HepG2 (cell line): ENCODE measurements around the gene CTAGE9. TPM values are rescaled to one million over a fixed set of nuclear protein-coding genes. Genes with fewer than 3 reads are reported as not detected.

ENCODE experiments used
- BRD4 ChIP-seq: sonication (generic); formaldehyde crosslinking; IDR thresholded peaks from 2 replicates; pipeline ENCODE4 v1.4.0; 2020; ENCODE audit warnings: missing genetic modification reagents
- CBFB ChIP-seq: sonication (generic); formaldehyde crosslinking; IDR thresholded peaks from 2 replicates; pipeline ENCODE4 v1.4.0; 2020; ENCODE audit warnings: missing genetic modification reagents
- CHD4 ChIP-seq: fragments of 200-600 bp; sonication (generic); IDR thresholded peaks from 2 replicates; pipeline ENCODE4 v1.7.0; 2017; ENCODE audit warnings: mild to moderate bottlenecking, low read length, borderline replicate concordance
- CREB1 ChIP-seq, 2 experiments: fragments of 450-650 bp in 1 of 2; IDR thresholded peaks; 2 replicates each; pipeline ENCODE4 v1.6.1; 2016 to 2017; ENCODE audit warnings: control low read depth in 1 of 2, mild to moderate bottlenecking in 1 of 2, missing compliant biosample characterization in 1 of 2, missing genetic modification characterization in 1 of 2
- HMGXB4 ChIP-seq, 2 experiments: sonication (generic) in 1 of 2; formaldehyde crosslinking in 1 of 2; IDR thresholded peaks; 2 replicates each; pipeline versions ENCODE4 v1.4.0 to v1.6.1; 2018 to 2020; ENCODE audit warnings: missing genetic modification reagents in 2 of 2, borderline replicate concordance in 1 of 2, low read depth in 1 of 2, mild to moderate bottlenecking in 1 of 2, missing biosample characterization in 1 of 2
- IRF9 ChIP-seq: sonication (generic); formaldehyde crosslinking; IDR thresholded peaks from 2 replicates; pipeline ENCODE4 v1.8.0; 2022; ENCODE audit warnings: missing genetic modification reagents, mild to moderate bottlenecking, borderline replicate concordance
- MED8 ChIP-seq: sonication (generic); formaldehyde crosslinking; IDR thresholded peaks from 2 replicates; pipeline ENCODE4 v1.8.1; 2023; ENCODE audit warnings: mild to moderate bottlenecking, missing genetic modification reagents; ENCODE audit not compliant: insufficient replicate concordance
- PPARG ChIP-seq: conservative IDR thresholded peaks from 2 replicates; pipeline ENCODE4 v1.6.1; 2016; ENCODE audit warnings: missing biosample characterization, missing genetic modification reagents
- RARG ChIP-seq: sonication (generic); formaldehyde crosslinking; IDR thresholded peaks from 2 replicates; pipeline ENCODE4 v1.4.0; 2020; ENCODE audit warnings: low read depth, mild to moderate bottlenecking, missing genetic modification reagents
- RCOR2 ChIP-seq: IDR thresholded peaks from 2 replicates; pipeline ENCODE4 v1.6.1; 2016; ENCODE audit warnings: missing biosample characterization, missing genetic modification reagents
- TCF12 ChIP-seq, 2 experiments: fragments of 450-650 bp in 1 of 2; sonication (generic) in 1 of 2; formaldehyde crosslinking in 1 of 2; IDR thresholded peaks; 2 replicates each; pipeline versions ENCODE4 v1.6.1 to v1.8.0; 2017 to 2022; ENCODE audit warnings: antibody characterized with exemption in 1 of 2, mild to moderate bottlenecking in 1 of 2, missing genetic modification reagents in 1 of 2, moderate library complexity in 1 of 2
- TEAD3 ChIP-seq: optimal IDR thresholded peaks from 2 replicates; pipeline ENCODE3; 2016; ENCODE audit warnings: borderline replicate concordance
- XRCC5 ChIP-seq: fragments of 200-400 bp; formaldehyde crosslinking; optimal IDR thresholded peaks from 2 replicates; pipeline ENCODE3; 2017; ENCODE audit warnings: mild to moderate bottlenecking, low read length
- ZNF292 ChIP-seq: sonication (generic); formaldehyde crosslinking; IDR thresholded peaks from 2 replicates; pipeline ENCODE4 v1.8.1; 2022; ENCODE audit warnings: mild to moderate bottlenecking, low read depth, missing genetic modification reagents, borderline replicate concordance
- ZNF510 ChIP-seq: sonication (generic); formaldehyde crosslinking; IDR thresholded peaks from 2 replicates; pipeline ENCODE4 v1.4.0; 2020; ENCODE audit warnings: low read depth, mild to moderate bottlenecking, missing genetic modification reagents
- ZNF569 ChIP-seq: sonication (generic); formaldehyde crosslinking; IDR thresholded peaks from 2 replicates; pipeline ENCODE4 v1.5.0; 2020; ENCODE audit warnings: mild to moderate bottlenecking, missing genetic modification reagents, moderate library complexity, borderline replicate concordance
- ZSCAN25 ChIP-seq: sonication (generic); formaldehyde crosslinking; IDR thresholded peaks from 2 replicates; pipeline ENCODE4 v1.8.0; 2022; ENCODE audit warnings: mild to moderate bottlenecking, missing genetic modification reagents
- ZSCAN31 ChIP-seq: sonication (generic); formaldehyde crosslinking; IDR thresholded peaks from 2 replicates; pipeline ENCODE4 v1.5.0; 2020; ENCODE audit warnings: low read depth, mild to moderate bottlenecking, missing genetic modification reagents
- polyA plus RNA-seq, 8 experiments: library from polyadenylated mRNA; depleted of rRNA in 3 of 8; stranded (reverse) in 7 of 8; unstranded in 1 of 8; fragments of >200 nt; fragmentation: Illumina TruSeq in 4 of 8; extraction: Trizol in 4 of 8; gene quantifications; 2 replicates each; pipeline versions ENCODE4 v1.2.1 to v1.2.3, GENCODE V29; 2011 to 2016; ENCODE audit warnings: low read depth in 4 of 8, missing spikeins in 1 of 8, mixed read lengths in 1 of 8; ENCODE audit not compliant: insufficient read depth in 1 of 8
- total RNA-seq, 5 experiments: library from RNA; depleted of rRNA; stranded (reverse); fragments of >200 nt; fragmentation: Illumina TruSeq; extraction: Trizol; gene quantifications; 2 replicates each; pipeline ENCODE4 v1.2.3, GENCODE V29; 2016; ENCODE audit warnings: low read depth in 1 of 5
- TF ChIP-seq, protein P1 (sequence below): sonication (generic); formaldehyde crosslinking; IDR thresholded peaks from 2 replicates; pipeline ENCODE4 v1.4.0; 2020; ENCODE audit warnings: missing genetic modification reagents; ENCODE audit errors: not compliant biosample characterization
- TF ChIP-seq, protein P2 (sequence below): sonication (generic); formaldehyde crosslinking; IDR thresholded peaks from 2 replicates; pipeline ENCODE4 v1.4.0; 2020; ENCODE audit warnings: missing genetic modification reagents
- TF ChIP-seq, protein P3 (sequence below): sonication (generic); formaldehyde crosslinking; IDR thresholded peaks from 2 replicates; pipeline ENCODE4 v1.5.1; 2020; ENCODE audit warnings: missing genetic modification reagents, mild to moderate bottlenecking, borderline replicate concordance

The CTAGE9 gene
- total and polyA plus RNA-seq, 2 of the 13 experiments (the other 11 are each of a cell fraction or from before 2014, with no cell fraction given), result not detected

GRCh38 chr6:131754715-131755567 is 44.1 kb upstream of the CTAGE9 start (continued):
- peak; percentile 74 for TF ChIP-seq ZSCAN25 (CRISPR knock-in tag)
- TF ChIP-seq HMGXB4 (CRISPR knock-in tag; IDR thresholded peaks at IDR 0.05; ENCODE audit: borderline replicate concordance in 1 of 2, low read depth in 1 of 2), result peak in 1 of 2 experiments; percentile 41; a peak in 2 of 4 replicates
- no peak for TF ChIP-seq RARG
- peak; percentile 91 for TF ChIP-seq PPARG (CRISPR knock-in tag)
- TF ChIP-seq CREB1 (IDR thresholded peaks at IDR 0.05), result no peak
- peak; percentile 79 for TF ChIP-seq CREB1 (CRISPR knock-in tag; IDR thresholded peaks at IDR 0.05)
- peak; percentile 98 for TF ChIP-seq RCOR2
- peak; percentile 72 for TF ChIP-seq TEAD3
- peak; percentile 74; the same call in 1 of the 2 replicates for TF ChIP-seq ZSCAN31 (CRISPR knock-in tag)
- TF ChIP-seq MED8 (CRISPR knock-in tag), result peak; percentile 97
- TF ChIP-seq, protein P1, sequence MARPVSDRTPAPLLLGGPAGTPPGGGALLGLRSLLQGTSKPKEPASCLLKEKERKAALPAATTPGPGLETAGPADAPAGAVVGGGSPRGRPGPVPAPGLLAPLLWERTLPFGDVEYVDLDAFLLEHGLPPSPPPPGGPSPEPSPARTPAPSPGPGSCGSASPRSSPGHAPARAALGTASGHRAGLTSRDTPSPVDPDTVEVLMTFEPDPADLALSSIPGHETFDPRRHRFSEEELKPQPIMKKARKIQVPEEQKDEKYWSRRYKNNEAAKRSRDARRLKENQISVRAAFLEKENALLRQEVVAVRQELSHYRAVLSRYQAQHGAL (CRISPR knock-in tag), result no peak
- TF ChIP-seq ZNF510 (CRISPR knock-in tag), result peak; percentile 63; the same call in 1 of the 2 replicates
- peak; percentile 62; the same call in 1 of the 2 replicates for TF ChIP-seq ZNF569
- peak; percentile 31; the same call in 1 of the 2 replicates for TF ChIP-seq CHD4
- peak; percentile 80; the same call in 1 of the 2 replicates for TF ChIP-seq CBFB (CRISPR knock-in tag)
- no peak for TF ChIP-seq BRD4 (CRISPR knock-in tag)
- TF ChIP-seq ZNF292 (CRISPR knock-in tag), result peak; percentile 67; the same call in 1 of the 2 replicates
- TF ChIP-seq TCF12 (IDR thresholded peaks at IDR 0.05), result no peak
- peak; percentile 86; the same call in 1 of the 2 replicates for TF ChIP-seq TCF12 (CRISPR knock-in tag; IDR thresholded peaks at IDR 0.05)
- TF ChIP-seq, protein P2, sequence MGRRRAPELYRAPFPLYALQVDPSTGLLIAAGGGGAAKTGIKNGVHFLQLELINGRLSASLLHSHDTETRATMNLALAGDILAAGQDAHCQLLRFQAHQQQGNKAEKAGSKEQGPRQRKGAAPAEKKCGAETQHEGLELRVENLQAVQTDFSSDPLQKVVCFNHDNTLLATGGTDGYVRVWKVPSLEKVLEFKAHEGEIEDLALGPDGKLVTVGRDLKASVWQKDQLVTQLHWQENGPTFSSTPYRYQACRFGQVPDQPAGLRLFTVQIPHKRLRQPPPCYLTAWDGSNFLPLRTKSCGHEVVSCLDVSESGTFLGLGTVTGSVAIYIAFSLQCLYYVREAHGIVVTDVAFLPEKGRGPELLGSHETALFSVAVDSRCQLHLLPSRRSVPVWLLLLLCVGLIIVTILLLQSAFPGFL (CRISPR knock-in tag), result no peak
- no peak; the same call in 1 of the 2 replicates for TF ChIP-seq IRF9 (CRISPR knock-in tag)
- peak; percentile 59 for TF ChIP-seq XRCC5
- TF ChIP-seq, protein P3, sequence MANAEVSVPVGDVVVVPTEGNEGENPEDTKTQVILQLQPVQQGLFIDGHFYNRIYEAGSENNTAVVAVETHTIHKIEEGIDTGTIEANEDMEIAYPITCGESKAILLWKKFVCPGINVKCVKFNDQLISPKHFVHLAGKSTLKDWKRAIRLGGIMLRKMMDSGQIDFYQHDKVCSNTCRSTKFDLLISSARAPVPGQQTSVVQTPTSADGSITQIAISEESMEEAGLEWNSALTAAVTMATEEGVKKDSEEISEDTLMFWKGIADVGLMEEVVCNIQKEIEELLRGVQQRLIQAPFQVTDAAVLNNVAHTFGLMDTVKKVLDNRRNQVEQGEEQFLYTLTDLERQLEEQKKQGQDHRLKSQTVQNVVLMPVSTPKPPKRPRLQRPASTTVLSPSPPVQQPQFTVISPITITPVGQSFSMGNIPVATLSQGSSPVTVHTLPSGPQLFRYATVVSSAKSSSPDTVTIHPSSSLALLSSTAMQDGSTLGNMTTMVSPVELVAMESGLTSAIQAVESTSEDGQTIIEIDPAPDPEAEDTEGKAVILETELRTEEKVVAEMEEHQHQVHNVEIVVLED (CRISPR knock-in tag), result peak; percentile 43; the same call in 1 of the 2 replicates
